NCI-H226 (cell line): ENCODE measurements around the gene AP3S2.
"Not testable (repeated sequence)": the region's sequence is repeated elsewhere in the genome, so short reads cannot be mapped to it uniquely, and the experiment has no call there.

ENCODE experiments used
- DNase-seq: peaks from one replicate; pipeline ENCODE4 v3.0.0-alpha.2; 2015

Gene AP3S2

GRCh38 chr15:89893696-89894447 is at the start of gene AP3S2:
TSS of gene AP3S2 (minus strand) at chr15:89893994. CDS start at chr15:89893949, 45 bp downstream.
- peak; percentile 96 for DNase-seq

GRCh38 chr15:89939910-89940309 is 46.1 kb upstream of the AP3S2 start:
- DNase-seq, result no peak

GRCh38 chr15:89939377-89939776 is 45.6 kb upstream of the AP3S2 start:
- DNase-seq, result not testable (repeated sequence)

- DNase-seq, result no peak
Measured at GRCh38 chr15:89937365-89938350, 43.9 kb upstream of the AP3S2 start.

GRCh38 chr15:89936786-89937265 is 43.0 kb upstream of the AP3S2 start:
- no peak for DNase-seq

GRCh38 chr15:89936051-89936785 is 42.4 kb upstream of the AP3S2 start:
- DNase-seq, result no peak

GRCh38 chr15:89932880-89933279 is 39.1 kb upstream of the AP3S2 start:
- no peak for DNase-seq

GRCh38 chr15:89928421-89928820 is 34.6 kb upstream of the AP3S2 start:
- DNase-seq, result no peak

- no peak for DNase-seq
Measured at GRCh38 chr15:89926158-89926557, 32.4 kb upstream of the AP3S2 start.

GRCh38 chr15:89917442-89918101 is 23.8 kb upstream of the AP3S2 start:
- DNase-seq, result no peak

GRCh38 chr15:89916660-89917059 is 22.9 kb upstream of the AP3S2 start:
- no peak for DNase-seq

GRCh38 chr15:89912674-89913396 is 19.0 kb upstream of the AP3S2 start, which contains the start of gene ARPIN:
TSS of gene ARPIN (minus strand) at chr15:89912952. CDS start at chr15:89912835, 117 bp downstream.
- peak; percentile 59 for DNase-seq

- DNase-seq, result no peak
Measured at GRCh38 chr15:89912145-89912673, 18.4 kb upstream of the AP3S2 start.

GRCh38 chr15:89910891-89911626 is 17.3 kb upstream of the AP3S2 start:
- no peak for DNase-seq

GRCh38 chr15:89909611-89910010 is 15.8 kb upstream of the AP3S2 start:
- no peak for DNase-seq

- DNase-seq, result no peak
Measured at GRCh38 chr15:89908226-89908625, 14.4 kb upstream of the AP3S2 start.

GRCh38 chr15:89907289-89907688 is 13.5 kb upstream of the AP3S2 start:
- peak; percentile 34 for DNase-seq

GRCh38 chr15:89905846-89906378 is 12.1 kb upstream of the AP3S2 start:
- DNase-seq, result no peak

GRCh38 chr15:89904519-89904918 is 10.7 kb upstream of the AP3S2 start:
- DNase-seq, result no peak

GRCh38 chr15:89903858-89904130 is 10.0 kb upstream of the AP3S2 start:
- DNase-seq, result no peak
